SU-DHL-6 (cell line): ENCODE data around the gene LCE1E.

Experiments
- EZH2phosphoT487 ChIP-seq: fragments of 200-600 bp; sonication (generic), shearing (Covaris generic); conservative IDR thresholded peaks from 2 replicates; pipeline ENCODE4 v1.6.1; 2018; ENCODE audit warnings: mild to moderate bottlenecking, antibody characterized with exemption, low read length, moderate library complexity, mixed read lengths
- TF ChIP-seq, protein P1 (sequence below): fragments of 200-600 bp; sonication (generic); IDR thresholded peaks from one replicate; pipeline ENCODE4 v1.5.1; 2017; ENCODE audit warnings: antibody characterized with exemption, mild to moderate bottlenecking, low read length, moderate library complexity; ENCODE audit not compliant: insufficient read depth, poor library complexity, severe bottlenecking

DNA sequence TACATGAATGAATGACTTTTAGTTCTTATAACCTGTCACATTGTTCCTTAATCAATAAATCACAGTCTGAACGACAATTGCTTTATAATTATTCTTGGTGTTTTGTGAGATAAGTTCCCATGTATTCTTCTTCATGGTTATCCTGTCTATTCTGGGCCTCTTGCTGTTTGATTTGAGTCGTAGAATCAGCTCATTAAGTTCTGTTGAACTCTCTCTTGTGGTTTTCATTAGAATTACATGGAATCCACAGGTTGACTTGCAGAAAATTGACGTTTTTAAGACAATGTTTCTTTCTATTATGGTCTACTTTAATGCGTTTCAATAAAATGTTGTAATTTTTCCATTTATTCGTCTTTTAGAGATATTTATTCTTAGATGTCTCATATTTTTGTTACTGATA is 37.2 kb downstream of the LCE1E start:
- TF ChIP-seq, protein P1, sequence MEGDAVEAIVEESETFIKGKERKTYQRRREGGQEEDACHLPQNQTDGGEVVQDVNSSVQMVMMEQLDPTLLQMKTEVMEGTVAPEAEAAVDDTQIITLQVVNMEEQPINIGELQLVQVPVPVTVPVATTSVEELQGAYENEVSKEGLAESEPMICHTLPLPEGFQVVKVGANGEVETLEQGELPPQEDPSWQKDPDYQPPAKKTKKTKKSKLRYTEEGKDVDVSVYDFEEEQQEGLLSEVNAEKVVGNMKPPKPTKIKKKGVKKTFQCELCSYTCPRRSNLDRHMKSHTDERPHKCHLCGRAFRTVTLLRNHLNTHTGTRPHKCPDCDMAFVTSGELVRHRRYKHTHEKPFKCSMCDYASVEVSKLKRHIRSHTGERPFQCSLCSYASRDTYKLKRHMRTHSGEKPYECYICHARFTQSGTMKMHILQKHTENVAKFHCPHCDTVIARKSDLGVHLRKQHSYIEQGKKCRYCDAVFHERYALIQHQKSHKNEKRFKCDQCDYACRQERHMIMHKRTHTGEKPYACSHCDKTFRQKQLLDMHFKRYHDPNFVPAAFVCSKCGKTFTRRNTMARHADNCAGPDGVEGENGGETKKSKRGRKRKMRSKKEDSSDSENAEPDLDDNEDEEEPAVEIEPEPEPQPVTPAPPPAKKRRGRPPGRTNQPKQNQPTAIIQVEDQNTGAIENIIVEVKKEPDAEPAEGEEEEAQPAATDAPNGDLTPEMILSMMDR = no peak
- TF ChIP-seq EZH2phosphoT487 = no peak
